ENCODE measurements around the gene HOMER3. TPM values are rescaled to one million over a fixed set of nuclear protein-coding genes. Genes with fewer than 3 reads are reported as not detected.

HOMER3 gene
- total RNA-seq = 56.3 and 67.6 TPM in 2 replicates

DNA sequence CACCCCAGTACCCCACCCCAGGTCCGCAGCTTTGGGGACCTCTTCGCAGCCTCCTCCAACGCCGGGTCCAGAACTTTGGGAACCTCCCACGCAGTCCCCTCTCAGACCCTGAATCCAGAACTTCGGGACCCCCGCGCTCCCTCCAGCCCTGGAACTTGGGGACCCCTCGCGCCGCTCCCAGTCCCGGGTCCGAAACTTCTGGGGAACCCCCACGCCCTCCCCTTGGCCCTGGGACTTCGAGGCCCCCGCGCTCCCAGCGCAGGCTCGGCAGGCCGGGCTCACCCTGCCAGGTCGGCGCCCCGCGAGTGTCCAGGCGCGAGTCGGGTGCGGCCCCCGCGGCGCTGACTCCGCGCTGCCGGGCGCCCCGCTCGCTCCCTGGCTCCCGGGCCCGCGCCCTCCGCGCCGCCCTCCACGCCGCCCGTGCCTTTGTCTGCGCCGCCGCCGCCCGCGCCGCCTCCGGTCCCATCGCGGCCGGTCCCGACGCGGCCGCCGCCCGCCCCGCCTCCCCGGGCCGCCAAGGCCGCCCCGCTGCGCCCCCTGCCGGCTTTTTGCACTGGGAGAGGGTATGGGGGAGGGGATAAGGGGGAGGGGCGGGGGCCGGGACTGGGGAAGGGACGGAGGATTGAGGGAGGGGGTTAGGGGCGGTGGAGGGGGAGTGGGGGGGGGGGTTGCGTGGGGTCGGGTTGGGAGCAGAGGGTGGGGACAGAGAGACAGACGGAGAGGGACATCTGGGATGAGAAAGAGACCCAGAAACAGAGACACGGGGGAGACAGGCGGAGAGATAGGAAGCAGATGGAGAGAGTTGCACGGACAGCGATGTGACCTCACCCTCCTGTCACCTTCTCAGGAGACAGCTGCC is at the start of gene HOMER3:
Gene HOMER3 (minus strand): TSS at position 449 of the 859 bp plus-strand sequence. CDS start 2,235 bp downstream, outside the sequence.

DNA sequence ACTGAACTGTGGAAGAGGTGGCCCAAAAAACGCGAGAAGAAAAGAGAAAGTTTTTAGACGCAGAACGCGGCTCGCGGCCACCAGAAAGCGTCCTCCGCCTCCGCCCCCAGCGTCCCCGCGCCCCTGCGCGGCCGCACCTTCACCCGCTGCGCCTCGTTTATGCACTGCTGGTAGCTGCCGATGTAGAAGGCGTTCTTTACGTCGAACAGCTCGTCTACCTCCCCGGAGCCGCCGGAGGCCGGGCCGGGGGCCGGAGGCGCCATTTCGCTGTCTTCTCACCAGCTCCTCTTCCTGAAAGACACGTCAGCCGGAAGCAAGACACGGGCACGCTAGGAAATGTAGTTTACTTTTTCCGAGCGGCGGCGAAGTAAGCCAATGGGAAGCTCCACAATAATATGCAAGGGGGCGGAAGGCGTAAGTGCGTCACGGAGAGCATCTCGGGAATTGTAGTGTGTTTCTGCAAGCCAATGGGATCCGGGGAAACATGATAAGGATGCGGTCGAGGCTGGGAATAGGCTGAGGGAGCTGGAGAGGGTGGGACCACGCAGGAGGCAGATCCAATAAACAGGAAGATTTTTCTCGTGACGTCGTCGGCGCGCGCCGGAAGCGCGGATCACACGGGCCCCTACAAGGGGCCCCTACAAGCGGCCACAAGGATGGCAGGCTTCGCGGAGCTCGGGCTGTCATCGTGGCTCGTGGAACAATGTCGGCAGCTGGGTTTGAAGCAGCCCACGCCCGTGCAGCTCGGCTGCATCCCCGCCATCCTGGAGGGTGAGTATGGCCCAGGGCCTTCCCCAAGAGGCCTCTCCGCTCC is 21.7 kb downstream of the HOMER3 start, which contains the start of the genes COPE and DDX49:
Gene COPE (minus strand): TSS at position 302 of the 814 bp plus-strand sequence. CDS start 39 bp downstream, at position 263.
Gene DDX49 (plus strand): TSS at position 630 of the 814 bp plus-strand sequence. CDS start 27 bp downstream, at position 657.

DNA sequence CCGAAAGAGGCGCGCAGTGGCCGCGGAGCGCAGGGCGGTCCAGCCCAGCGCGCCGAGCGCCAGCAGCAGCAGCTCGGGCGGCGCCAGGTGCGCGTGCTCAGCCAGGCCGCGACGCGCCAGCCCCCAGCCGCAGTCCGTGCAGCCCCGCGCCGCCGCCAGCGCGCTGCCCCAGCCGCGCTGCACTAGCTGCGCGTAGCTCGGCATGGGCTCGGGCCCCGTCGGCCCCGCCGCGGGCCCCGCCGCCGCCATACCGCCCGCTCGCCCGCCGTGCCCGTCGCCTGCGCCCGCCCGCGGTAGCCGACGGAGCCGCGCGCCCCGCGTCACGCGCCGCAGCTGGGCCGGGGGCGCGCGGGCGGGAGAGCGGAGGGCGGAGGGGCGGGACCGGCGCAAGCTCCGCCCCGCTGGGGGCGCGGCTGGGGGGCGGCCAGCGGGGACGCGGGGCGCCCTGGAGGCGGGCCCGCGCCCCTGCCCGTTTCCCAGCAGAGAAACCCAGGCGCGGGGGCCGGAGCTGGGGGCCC is 45.1 kb downstream of the HOMER3 start, which contains the start of gene CERS1:
Gene CERS1 (minus strand): TSS at position 335 of the 518 bp plus-strand sequence. CDS start 86 bp downstream, at position 249.

Other genes starting within 250 kb of the HOMER3 start
- 1.3 and 1.5 TPM in 2 replicates for gene COMP, start 149.9 kb downstream of the HOMER3 start, total RNA-seq
- 57.7 and 78.9 TPM in 2 replicates for gene UPF1, start 109.3 kb downstream of the HOMER3 start, total RNA-seq
- 3.2 and 5.0 TPM in 2 replicates for gene CERS1, start 45.1 kb downstream of the HOMER3 start, total RNA-seq
- gene COPE, start 21.8 kb downstream of the HOMER3 start, total RNA-seq = 166 and 228 TPM in 2 replicates
- gene DDX49, start 21.5 kb downstream of the HOMER3 start, total RNA-seq = 62.4 and 69.6 TPM in 2 replicates
- gene SUGP2, start 92.3 kb upstream of the HOMER3 start, total RNA-seq = 21.5 and 26.0 TPM in 2 replicates
- gene ARMC6, start 92.4 kb upstream of the HOMER3 start, total RNA-seq = 36.1 and 42.0 TPM in 2 replicates
- 4.5 and 6.0 TPM in 2 replicates for gene SLC25A42, start 122.8 kb upstream of the HOMER3 start, total RNA-seq
- 18.8 and 22.2 TPM in 2 replicates for gene TMEM161A, start 197.3 kb upstream of the HOMER3 start, total RNA-seq
- gene MEF2B, start 229.0 kb upstream of the HOMER3 start, total RNA-seq = under 0.01 and 0.34 TPM in 2 replicates